Ishikawa (cell line): Measurements from ENCODE around the gene CNNM4.

Experiments
- CEBPB ChIP-seq: IDR thresholded peaks from 2 replicates; pipeline ENCODE4 v1.6.1; 2012
- CREB1 ChIP-seq: IDR thresholded peaks from 2 replicates; pipeline ENCODE4 v1.6.1; 2012; ENCODE audit warnings: low read depth
- EGR1 ChIP-seq: IDR thresholded peaks from 2 replicates; pipeline ENCODE4 v1.6.1; 2012
- EP300 ChIP-seq: IDR thresholded peaks from 2 replicates; pipeline ENCODE4 v1.6.1; 2012; ENCODE audit warnings: borderline replicate concordance
- MAX ChIP-seq: IDR thresholded peaks from 2 replicates; pipeline ENCODE4 v1.6.1; 2012
- NFIC ChIP-seq: IDR thresholded peaks from 2 replicates; pipeline ENCODE4 v1.6.1; 2012
- RAD21 ChIP-seq: IDR thresholded peaks from 2 replicates; pipeline ENCODE4 v1.6.1; 2012; ENCODE audit warnings: low read depth
- TAF1 ChIP-seq: IDR thresholded peaks from 2 replicates; pipeline ENCODE4 v1.6.1; 2012; ENCODE audit warnings: low read depth, mild to moderate bottlenecking
- TCF12 ChIP-seq: IDR thresholded peaks from 2 replicates; pipeline ENCODE4 v1.6.1; 2012; ENCODE audit warnings: low read depth
- TEAD4 ChIP-seq: IDR thresholded peaks from 2 replicates; pipeline ENCODE4 v1.6.1; 2012
- YY1 ChIP-seq: IDR thresholded peaks from 2 replicates; pipeline ENCODE4 v1.6.1; 2012; ENCODE audit warnings: low read depth
- ZBTB7A ChIP-seq: IDR thresholded peaks from 2 replicates; pipeline ENCODE4 v1.6.1; 2012; ENCODE audit warnings: low read depth
- TF ChIP-seq, protein P1 (sequence below): IDR thresholded peaks from 2 replicates; pipeline ENCODE4 v1.6.1; 2012
- TF ChIP-seq, protein P2 (sequence below): IDR thresholded peaks from 2 replicates; pipeline ENCODE4 v1.6.1; 2012; ENCODE audit warnings: low read depth, mild to moderate bottlenecking

DNA sequence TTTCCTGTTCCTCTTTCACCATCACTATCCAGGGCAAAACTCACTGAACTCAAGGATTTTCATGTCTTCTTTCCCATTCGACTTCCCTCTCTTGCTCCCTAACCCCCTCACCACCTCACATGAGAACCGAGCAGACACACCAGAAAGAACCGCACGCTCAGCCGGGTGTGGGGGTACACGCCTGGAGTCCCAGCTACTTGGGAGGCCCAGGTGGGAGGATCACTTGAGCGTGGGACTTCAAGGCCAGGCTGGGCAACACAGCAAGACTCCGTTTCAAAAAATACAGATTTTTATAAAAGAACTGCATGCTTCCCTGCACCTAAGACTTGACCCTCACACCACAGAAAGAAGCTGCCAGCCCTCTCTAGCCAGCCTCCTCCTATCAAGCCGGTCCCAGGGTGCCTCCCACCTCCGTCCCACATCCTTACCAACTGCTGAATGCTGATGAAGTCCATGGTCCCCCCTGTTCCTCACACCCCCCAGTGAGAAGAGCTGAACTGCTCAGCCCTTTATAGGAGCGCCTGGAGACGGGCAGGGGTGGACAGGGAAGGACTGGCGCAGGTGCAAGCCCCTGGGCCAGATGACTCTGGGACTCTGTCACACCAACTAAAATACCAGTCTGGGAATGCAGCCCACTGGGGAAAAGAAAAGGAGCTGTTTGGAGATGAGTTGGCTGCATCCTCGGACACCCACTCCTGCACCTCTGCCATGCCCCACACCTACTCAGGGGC is 83.0 kb downstream of the CNNM4 start, which contains the start of gene ANKRD23:
- no peak for TF ChIP-seq EGR1
- TF ChIP-seq NFIC: no peak
- TF ChIP-seq, protein P1, sequence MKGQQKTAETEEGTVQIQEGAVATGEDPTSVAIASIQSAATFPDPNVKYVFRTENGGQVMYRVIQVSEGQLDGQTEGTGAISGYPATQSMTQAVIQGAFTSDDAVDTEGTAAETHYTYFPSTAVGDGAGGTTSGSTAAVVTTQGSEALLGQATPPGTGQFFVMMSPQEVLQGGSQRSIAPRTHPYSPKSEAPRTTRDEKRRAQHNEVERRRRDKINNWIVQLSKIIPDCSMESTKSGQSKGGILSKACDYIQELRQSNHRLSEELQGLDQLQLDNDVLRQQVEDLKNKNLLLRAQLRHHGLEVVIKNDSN: no peak
- TF ChIP-seq MAX: no peak
- TF ChIP-seq EP300: no peak
- TF ChIP-seq, protein P2, sequence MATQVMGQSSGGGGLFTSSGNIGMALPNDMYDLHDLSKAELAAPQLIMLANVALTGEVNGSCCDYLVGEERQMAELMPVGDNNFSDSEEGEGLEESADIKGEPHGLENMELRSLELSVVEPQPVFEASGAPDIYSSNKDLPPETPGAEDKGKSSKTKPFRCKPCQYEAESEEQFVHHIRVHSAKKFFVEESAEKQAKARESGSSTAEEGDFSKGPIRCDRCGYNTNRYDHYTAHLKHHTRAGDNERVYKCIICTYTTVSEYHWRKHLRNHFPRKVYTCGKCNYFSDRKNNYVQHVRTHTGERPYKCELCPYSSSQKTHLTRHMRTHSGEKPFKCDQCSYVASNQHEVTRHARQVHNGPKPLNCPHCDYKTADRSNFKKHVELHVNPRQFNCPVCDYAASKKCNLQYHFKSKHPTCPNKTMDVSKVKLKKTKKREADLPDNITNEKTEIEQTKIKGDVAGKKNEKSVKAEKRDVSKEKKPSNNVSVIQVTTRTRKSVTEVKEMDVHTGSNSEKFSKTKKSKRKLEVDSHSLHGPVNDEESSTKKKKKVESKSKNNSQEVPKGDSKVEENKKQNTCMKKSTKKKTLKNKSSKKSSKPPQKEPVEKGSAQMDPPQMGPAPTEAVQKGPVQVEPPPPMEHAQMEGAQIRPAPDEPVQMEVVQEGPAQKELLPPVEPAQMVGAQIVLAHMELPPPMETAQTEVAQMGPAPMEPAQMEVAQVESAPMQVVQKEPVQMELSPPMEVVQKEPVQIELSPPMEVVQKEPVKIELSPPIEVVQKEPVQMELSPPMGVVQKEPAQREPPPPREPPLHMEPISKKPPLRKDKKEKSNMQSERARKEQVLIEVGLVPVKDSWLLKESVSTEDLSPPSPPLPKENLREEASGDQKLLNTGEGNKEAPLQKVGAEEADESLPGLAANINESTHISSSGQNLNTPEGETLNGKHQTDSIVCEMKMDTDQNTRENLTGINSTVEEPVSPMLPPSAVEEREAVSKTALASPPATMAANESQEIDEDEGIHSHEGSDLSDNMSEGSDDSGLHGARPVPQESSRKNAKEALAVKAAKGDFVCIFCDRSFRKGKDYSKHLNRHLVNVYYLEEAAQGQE: no peak
- TF ChIP-seq YY1: no peak
- TF ChIP-seq RAD21: no peak
- no peak for TF ChIP-seq ZBTB7A
- no peak for TF ChIP-seq TAF1
- no peak for TF ChIP-seq CEBPB
- no peak for TF ChIP-seq CREB1
- TF ChIP-seq TEAD4: no peak
- no peak for TF ChIP-seq TCF12
